Calu3 (cell line): ENCODE data around the gene CNNM2. TPM values are rescaled to one million over a fixed set of nuclear protein-coding genes. Genes with fewer than 3 reads are reported as not detected.

Source experiments
- BruUV-seq: library from RNA; stranded (reverse); fragments of 400-500 nt; replicated peaks from 2 replicates; lab custom pipeline; 2021; lab: Mats Ljungman, UMichigan
- CTCF ChIA-PET: fragments of 300-600 bp; sonication (Branson Sonifier 250); formaldehyde crosslinking; loops from one replicate; lab custom pipeline; 2022; ENCODE audit warnings: antibody characterized with exemption; lab: Charles Lee
- DNase-seq: peaks from one replicate; pipeline ENCODE4 v3.0.0; 2022
- H3K27ac Mint-ChIP-seq: one replicate; pipeline ENCODE4 v1.8.0; 2022; ENCODE audit warnings: mixed read lengths; ENCODE audit not compliant: unreplicated experiment
- H3K27me3 Mint-ChIP-seq: one replicate; pipeline ENCODE4 v1.8.0; 2022; ENCODE audit warnings: mixed read lengths; ENCODE audit not compliant: unreplicated experiment
- H3K36me3 Mint-ChIP-seq: one replicate; pipeline ENCODE4 v1.8.0; 2022; ENCODE audit warnings: mild to moderate bottlenecking, moderate library complexity, mixed read lengths; ENCODE audit not compliant: insufficient read depth, unreplicated experiment
- H3K4me1 Mint-ChIP-seq: one replicate; pipeline ENCODE4 v1.8.0; 2022; ENCODE audit warnings: mild to moderate bottlenecking, low read depth, mixed read lengths; ENCODE audit not compliant: unreplicated experiment
- H3K4me3 Mint-ChIP-seq: one replicate; pipeline ENCODE4 v1.8.0; 2022; ENCODE audit warnings: mild to moderate bottlenecking, low read depth, moderate library complexity, mixed read lengths; ENCODE audit not compliant: unreplicated experiment
- H3K9me3 Mint-ChIP-seq: one replicate; pipeline ENCODE4 v1.8.0; 2022; ENCODE audit warnings: low read depth, mixed read lengths; ENCODE audit not compliant: unreplicated experiment
- intact Hi-C: fragments of 100-400 bp; cut with micrococcal nuclease; formaldehyde crosslinking; loops from one replicate; pipeline ENCODE4 v1.10.0; 2022; ENCODE audit not compliant: unreplicated experiment
- total RNA-seq: library from RNA; stranded (reverse); gene quantifications from 2 replicates; pipeline ENCODE4 v1.2.3, GENCODE V29; 2022
- TF ChIP-seq, protein P1 (sequence below): fragments of 200-600 bp; IDR thresholded peaks from one replicate; pipeline ENCODE4 v1.8.0; 2022; ENCODE audit warnings: antibody characterized with exemption; ENCODE audit not compliant: unreplicated experiment

The CNNM2 gene
- total RNA-seq, 1 experiment from 2014 or later = 4.2 TPM

DNA sequence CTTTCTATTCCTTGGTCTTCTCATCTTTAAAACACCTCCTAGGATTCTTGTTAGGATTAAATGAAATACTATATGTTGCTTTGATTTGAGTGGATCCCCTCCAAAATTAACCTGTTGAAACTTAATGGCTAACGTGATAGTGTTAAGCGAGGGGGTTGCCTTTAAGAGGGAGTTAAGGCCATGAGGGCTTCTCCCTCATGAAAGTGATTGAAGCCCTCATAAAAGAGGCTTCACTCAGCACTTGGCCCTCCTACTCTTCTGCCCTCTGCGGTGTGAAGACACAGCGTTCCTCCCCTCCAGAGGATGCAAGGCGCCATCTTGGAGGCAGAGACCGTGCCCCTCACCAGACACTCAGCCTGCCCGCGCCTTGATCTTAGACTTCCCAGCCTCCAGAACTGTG, 46.6 kb downstream of the CNNM2 start:
- intact Hi-C loops = no loop called here
- Mint-ChIP-seq H3K4me3 (no peak overlapping the region), H3K27me3 (no peaks in the 10 kb centered on the region), H3K4me1 (no peaks in the 10 kb centered on the region), H3K36me3 (no peaks in the 10 kb centered on the region), H3K27ac (no peak overlapping the region), H3K9me3 (no peaks in the 10 kb centered on the region)
- TF ChIP-seq, protein P1, sequence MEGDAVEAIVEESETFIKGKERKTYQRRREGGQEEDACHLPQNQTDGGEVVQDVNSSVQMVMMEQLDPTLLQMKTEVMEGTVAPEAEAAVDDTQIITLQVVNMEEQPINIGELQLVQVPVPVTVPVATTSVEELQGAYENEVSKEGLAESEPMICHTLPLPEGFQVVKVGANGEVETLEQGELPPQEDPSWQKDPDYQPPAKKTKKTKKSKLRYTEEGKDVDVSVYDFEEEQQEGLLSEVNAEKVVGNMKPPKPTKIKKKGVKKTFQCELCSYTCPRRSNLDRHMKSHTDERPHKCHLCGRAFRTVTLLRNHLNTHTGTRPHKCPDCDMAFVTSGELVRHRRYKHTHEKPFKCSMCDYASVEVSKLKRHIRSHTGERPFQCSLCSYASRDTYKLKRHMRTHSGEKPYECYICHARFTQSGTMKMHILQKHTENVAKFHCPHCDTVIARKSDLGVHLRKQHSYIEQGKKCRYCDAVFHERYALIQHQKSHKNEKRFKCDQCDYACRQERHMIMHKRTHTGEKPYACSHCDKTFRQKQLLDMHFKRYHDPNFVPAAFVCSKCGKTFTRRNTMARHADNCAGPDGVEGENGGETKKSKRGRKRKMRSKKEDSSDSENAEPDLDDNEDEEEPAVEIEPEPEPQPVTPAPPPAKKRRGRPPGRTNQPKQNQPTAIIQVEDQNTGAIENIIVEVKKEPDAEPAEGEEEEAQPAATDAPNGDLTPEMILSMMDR = no peak
- CTCF ChIA-PET = no interaction called here
- no peak for DNase-seq
- no TSS peak for BruUV-seq

DNA sequence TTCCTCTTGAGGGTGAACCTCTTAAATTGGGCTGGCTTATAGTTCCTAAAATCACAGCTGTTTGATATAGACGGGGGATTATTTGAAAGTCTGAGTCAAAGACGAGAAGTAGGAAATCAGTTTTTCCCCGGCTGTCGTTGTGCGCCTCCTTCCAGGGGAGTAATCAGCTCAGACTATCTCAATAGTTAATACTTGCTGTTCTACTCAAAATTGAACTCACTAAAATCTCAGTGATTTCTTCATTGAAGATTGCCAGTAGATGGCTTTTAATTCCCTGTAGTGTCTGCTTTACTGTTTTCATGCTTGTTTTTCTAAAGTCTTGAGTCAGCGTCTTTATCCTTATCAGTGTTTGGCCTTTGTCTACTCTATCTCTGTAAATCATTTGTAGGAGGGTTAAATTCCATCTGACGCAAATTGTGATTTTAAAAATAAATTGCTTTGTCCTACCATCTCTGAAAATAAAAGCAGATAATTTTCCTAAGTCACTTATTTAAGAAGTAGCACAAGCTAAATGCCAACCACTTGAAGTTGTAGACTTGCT, 47.3 kb downstream of the CNNM2 start:
- DNase-seq = no peak

DNA sequence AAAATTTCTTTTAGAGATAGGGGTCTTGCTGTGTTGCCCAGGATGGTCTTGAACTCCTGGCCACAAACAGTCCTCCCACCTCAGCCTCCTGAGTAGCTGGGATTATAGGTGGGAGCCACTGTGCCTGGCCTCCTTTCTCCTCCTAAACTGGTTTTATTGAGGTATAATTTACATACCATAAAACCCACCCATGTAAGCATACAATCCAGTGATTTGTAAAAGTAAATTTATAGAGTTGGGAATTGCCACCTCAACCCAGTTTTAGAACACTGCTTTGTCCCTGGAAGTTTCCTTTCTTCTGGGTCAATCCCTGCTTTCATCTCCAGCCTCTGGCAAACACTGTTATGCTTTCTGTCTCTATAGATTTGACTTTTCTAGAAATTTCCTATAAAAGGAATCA, 49.0 kb downstream of the CNNM2 start:
- Mint-ChIP-seq H3K36me3 (no peaks in the 10 kb centered on the region), H3K4me1 (no peaks in the 10 kb centered on the region), H3K27ac (no peak overlapping the region), H3K9me3 (no peaks in the 10 kb centered on the region), H3K4me3 (no peak overlapping the region), H3K27me3 (no peaks in the 10 kb centered on the region)
- intact Hi-C loops = no loop called here
- CTCF ChIA-PET = no interaction called here
- TF ChIP-seq, protein P1 = no peak
- BruUV-seq = no TSS peak
- DNase-seq = no peak

More for the DNA sequence above, 47.3 kb downstream of the CNNM2 start:
- CTCF ChIA-PET = no interaction called here
- Mint-ChIP-seq H3K36me3 (no peaks in the 10 kb centered on the region), H3K27ac (no peak overlapping the region), H3K4me3 (no peak overlapping the region), H3K27me3 (no peaks in the 10 kb centered on the region), H3K4me1 (no peaks in the 10 kb centered on the region), H3K9me3 (no peaks in the 10 kb centered on the region)
- intact Hi-C loops = no loop called here
- TF ChIP-seq, protein P1 = no peak
- no TSS peak for BruUV-seq

- CTCF ChIA-PET = interaction anchor here (0.7 kb wide), 1 partner anchor 9 kb away, joined by 9 read pairs; no protein-coding TSS in a partner anchor
- TF ChIP-seq, protein P1 = no peak
- H3K4me3 Mint-ChIP-seq = no peak overlapping the region
Observed at GRCh38 chr10:102970562-102971340, 52.7 kb downstream of the CNNM2 start.

More at GRCh38 chr10:102970562-102971340, 52.7 kb downstream of the CNNM2 start:
- Mint-ChIP-seq H3K27ac (no peak overlapping the region), H3K9me3 (no peaks in the 10 kb centered on the region), H3K27me3 (no peaks in the 10 kb centered on the region), H3K36me3 (no peaks in the 10 kb centered on the region), H3K4me1 (no peaks in the 10 kb centered on the region)
- intact Hi-C loops = no loop called here
- DNase-seq = no peak
- no TSS peak for BruUV-seq
